ENCODE results near the gene NFASC.

DNA sequence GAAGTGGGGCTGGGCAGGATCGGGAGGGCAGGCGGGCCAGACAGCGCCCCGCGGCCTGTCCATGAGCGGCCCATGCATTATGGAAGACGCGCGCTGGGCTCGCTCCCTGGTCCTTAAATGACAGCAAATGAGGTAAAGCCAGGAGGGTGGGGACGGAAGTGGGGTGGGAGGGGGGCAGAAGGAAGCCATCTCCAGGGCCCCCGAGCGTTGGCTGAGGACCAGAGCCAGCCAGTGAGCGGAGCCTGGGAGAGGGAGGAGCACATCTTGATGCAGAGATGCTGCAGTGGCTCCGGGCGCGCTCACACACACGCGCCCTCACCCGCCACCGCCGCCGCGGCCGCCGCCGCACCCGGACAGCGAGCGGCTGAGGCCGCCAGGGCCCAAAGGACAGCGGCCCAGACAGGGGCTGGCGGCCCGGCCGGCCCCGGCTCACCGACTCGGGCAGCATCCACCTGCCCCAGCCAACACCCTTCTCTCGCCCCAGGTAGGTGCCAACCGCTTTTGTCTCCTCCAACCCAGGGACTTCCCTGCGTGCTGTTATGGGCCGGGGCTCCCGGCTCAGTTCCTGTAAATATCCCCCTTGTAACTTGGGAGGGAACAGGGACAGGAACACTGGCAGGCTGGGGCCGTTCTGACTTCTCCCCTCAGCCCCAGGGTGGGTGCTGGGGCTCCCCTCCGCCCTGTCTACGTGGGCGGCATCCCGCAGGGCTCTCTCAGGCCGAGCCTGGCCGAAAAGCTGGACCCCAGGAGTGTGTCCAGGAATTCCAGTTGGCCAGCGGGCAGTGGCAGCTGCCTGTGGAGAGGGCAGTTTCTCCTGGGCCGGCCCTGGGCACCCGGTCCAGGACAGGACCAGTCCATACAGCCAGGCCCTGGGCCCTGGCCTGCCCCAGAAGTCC lies 172.5 kb downstream of the NFASC start, which contains the start of gene CNTN2:
- TF ChIP-seq, protein P1, sequence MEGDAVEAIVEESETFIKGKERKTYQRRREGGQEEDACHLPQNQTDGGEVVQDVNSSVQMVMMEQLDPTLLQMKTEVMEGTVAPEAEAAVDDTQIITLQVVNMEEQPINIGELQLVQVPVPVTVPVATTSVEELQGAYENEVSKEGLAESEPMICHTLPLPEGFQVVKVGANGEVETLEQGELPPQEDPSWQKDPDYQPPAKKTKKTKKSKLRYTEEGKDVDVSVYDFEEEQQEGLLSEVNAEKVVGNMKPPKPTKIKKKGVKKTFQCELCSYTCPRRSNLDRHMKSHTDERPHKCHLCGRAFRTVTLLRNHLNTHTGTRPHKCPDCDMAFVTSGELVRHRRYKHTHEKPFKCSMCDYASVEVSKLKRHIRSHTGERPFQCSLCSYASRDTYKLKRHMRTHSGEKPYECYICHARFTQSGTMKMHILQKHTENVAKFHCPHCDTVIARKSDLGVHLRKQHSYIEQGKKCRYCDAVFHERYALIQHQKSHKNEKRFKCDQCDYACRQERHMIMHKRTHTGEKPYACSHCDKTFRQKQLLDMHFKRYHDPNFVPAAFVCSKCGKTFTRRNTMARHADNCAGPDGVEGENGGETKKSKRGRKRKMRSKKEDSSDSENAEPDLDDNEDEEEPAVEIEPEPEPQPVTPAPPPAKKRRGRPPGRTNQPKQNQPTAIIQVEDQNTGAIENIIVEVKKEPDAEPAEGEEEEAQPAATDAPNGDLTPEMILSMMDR (IDR thresholded peaks at IDR 0.05; ENCODE audit: extremely low read depth in 1 of 2, insufficient read depth in 1 of 2, low read depth in 1 of 2, low read length in 2 of 2): no peak
- no peak for TF ChIP-seq POLR2AphosphoS5 (IDR thresholded peaks at IDR 0.05; ENCODE audit: insufficient read depth, low read depth, low read length)
- TF ChIP-seq POLR2A (IDR thresholded peaks at IDR 0.05; ENCODE audit: low read depth, low read length): no peak
